ENCODE results near the gene COPZ1.

The COPZ1 gene

DNA sequence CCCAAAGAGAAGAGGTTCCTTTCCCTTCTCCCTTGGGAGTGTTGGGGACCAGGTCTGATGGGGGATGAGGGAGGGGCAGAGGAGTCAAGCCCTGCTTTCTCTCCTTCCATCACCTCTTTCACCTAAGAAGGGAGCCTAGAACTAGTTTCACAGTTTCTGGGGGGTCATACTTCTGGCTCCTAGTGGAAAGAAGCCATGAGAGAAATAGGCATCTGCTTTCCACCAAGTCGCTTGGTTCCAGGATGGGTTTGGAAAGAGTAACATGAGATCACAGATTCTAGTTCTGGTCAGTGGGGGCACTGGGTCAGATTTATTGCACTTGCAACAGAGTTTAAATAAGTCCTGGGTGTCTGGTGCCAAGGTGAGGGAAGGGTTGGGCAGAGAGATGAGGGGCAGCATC lies 70.1 kb downstream of the COPZ1 start:
- no peak overlapping the region for H2AFZ ChIP-seq (ENCODE audit: low read depth, low read length)
- TF ChIP-seq EZH2phosphoT487 (IDR thresholded peaks at IDR 0.05; ENCODE audit: low read depth), result no peak
- TF ChIP-seq, protein P1, sequence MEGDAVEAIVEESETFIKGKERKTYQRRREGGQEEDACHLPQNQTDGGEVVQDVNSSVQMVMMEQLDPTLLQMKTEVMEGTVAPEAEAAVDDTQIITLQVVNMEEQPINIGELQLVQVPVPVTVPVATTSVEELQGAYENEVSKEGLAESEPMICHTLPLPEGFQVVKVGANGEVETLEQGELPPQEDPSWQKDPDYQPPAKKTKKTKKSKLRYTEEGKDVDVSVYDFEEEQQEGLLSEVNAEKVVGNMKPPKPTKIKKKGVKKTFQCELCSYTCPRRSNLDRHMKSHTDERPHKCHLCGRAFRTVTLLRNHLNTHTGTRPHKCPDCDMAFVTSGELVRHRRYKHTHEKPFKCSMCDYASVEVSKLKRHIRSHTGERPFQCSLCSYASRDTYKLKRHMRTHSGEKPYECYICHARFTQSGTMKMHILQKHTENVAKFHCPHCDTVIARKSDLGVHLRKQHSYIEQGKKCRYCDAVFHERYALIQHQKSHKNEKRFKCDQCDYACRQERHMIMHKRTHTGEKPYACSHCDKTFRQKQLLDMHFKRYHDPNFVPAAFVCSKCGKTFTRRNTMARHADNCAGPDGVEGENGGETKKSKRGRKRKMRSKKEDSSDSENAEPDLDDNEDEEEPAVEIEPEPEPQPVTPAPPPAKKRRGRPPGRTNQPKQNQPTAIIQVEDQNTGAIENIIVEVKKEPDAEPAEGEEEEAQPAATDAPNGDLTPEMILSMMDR (IDR thresholded peaks at IDR 0.05; ENCODE audit: low read depth, low read length), result no peak
- no peaks in the 10 kb centered on the region for H3K9me3 ChIP-seq (ENCODE audit: insufficient read depth, low read length)
- H3K79me2 ChIP-seq (ENCODE audit: low read length), result no peaks in the 10 kb centered on the region
- no peaks in the 10 kb centered on the region for H4K20me1 ChIP-seq (ENCODE audit: insufficient read depth, low read length)
- no peak overlapping the region for H3K9ac ChIP-seq (ENCODE audit: low read length)
- peaks cover 18% of the 10 kb centered on the region for H3K4me1 ChIP-seq (ENCODE audit: low read length)
- 0 out of 2 replicates have a peak, but pooled peaks cover 2% of the 10 kb centered on the region for H3K27me3 ChIP-seq (ENCODE audit: low read depth, low read length)
- no peak overlapping the region for H3K27ac ChIP-seq (ENCODE audit: low read length)
- no peaks in the 10 kb centered on the region for H3K36me3 ChIP-seq (replicated peaks; ENCODE audit: low read depth, low read length)
- H3K4me3 ChIP-seq (ENCODE audit: low read length), result no peak overlapping the region
- no peak overlapping the region for H3K4me2 ChIP-seq (ENCODE audit: low read length)

DNA sequence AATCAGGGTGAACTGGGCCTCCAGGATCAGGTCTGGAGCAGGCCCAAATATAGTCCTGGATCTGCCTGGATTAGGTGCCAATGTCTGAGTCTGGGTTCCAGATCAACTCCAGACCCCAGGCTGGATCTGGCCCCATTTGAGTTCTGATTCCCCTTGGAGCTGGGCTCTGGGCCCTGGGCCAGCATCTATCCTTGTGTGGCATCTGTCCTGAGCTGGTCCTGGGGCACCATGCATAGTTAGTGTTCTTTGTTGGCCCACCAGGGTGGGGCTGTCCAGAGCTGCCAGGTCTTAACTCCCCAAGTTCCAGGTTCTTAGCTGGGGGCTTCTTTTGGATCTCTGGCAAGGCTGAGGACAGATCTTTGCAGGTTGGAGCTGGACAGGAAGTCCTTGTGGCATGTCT lies 70.6 kb downstream of the COPZ1 start:
- no peak overlapping the region for H3K27ac ChIP-seq (ENCODE audit: low read length)
- no peaks in the 10 kb centered on the region for H3K79me2 ChIP-seq (ENCODE audit: low read length)
- no peak overlapping the region for H3K4me3 ChIP-seq (ENCODE audit: low read length)
- H4K20me1 ChIP-seq (ENCODE audit: insufficient read depth, low read length), result no peaks in the 10 kb centered on the region
- H3K4me2 ChIP-seq (ENCODE audit: low read length), result no peak overlapping the region
- no peak overlapping the region for H3K9ac ChIP-seq (ENCODE audit: low read length)
- TF ChIP-seq, protein P1 (IDR thresholded peaks at IDR 0.05; ENCODE audit: low read depth, low read length), result no peak
- TF ChIP-seq EZH2phosphoT487 (IDR thresholded peaks at IDR 0.05; ENCODE audit: low read depth), result no peak
- H2AFZ ChIP-seq (ENCODE audit: low read depth, low read length), result no peak overlapping the region
- H3K9me3 ChIP-seq (ENCODE audit: insufficient read depth, low read length), result no peaks in the 10 kb centered on the region
- 0 out of 2 replicates have a peak, but pooled peaks cover 2% of the 10 kb centered on the region for H3K27me3 ChIP-seq (ENCODE audit: low read depth, low read length)
- H3K36me3 ChIP-seq (replicated peaks; ENCODE audit: low read depth, low read length), result no peaks in the 10 kb centered on the region
- peaks cover 12% of the 10 kb centered on the region; the same call in 1 of the 2 replicates for H3K4me1 ChIP-seq (ENCODE audit: low read length)

DNA sequence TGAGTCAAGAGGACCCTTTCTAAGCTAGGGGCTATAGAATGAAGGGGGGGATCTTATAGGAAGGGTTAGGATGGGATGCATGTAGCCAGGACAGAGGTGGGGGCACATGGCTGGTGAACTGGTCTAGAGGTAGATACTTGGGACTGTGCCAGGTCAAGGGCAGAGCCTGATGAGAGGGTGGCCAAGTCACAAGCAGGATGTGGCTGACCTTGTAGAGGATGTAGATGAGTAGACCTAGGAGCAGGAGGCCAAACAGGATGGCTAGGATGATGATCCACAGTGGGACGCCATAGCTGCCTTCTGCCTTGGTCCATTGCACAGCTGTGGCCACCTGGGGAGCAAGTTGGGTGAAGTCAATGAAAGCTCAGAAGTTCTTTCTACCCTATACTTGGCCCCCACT lies 72.2 kb downstream of the COPZ1 start:
- TF ChIP-seq, protein P1 (IDR thresholded peaks at IDR 0.05; ENCODE audit: low read depth, low read length), result no peak
- no peak for TF ChIP-seq EZH2phosphoT487 (IDR thresholded peaks at IDR 0.05; ENCODE audit: low read depth)
- no peaks in the 10 kb centered on the region for H3K9me3 ChIP-seq (ENCODE audit: insufficient read depth, low read length)

DNA sequence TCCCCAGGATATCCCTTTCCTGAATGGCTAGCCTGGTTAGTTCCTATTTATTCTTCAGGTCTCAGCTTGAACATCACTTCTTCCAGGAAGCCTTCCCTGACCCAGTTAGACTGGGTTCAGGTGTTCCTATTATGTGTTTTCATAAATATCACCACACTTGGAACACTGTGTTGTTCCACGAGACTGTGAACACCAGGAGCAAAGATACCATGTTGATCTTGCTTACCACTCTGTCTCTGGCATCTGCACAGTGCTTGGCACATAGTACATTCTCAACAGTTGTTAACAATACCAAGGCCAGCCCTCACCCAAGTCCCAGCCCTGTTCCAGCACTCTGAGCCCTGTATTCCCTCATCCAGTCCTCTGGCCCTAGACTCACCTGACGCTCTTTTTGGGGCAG lies 73.3 kb downstream of the COPZ1 start:
- Histone ChIP-seq H2AFZ (ENCODE audit: low read depth, low read length) (no peak overlapping the region), H3K4me2 (ENCODE audit: low read length) (no peak overlapping the region), H3K36me3 (replicated peaks; ENCODE audit: low read depth, low read length) (no peaks in the 10 kb centered on the region), H3K4me3 (ENCODE audit: low read length) (no peak overlapping the region), H3K27me3 (ENCODE audit: low read depth, low read length) (no peaks in the 10 kb centered on the region), H3K27ac (ENCODE audit: low read length) (no peak overlapping the region), H3K79me2 (ENCODE audit: low read length) (no peaks in the 10 kb centered on the region), H3K9ac (ENCODE audit: low read length) (no peak overlapping the region), H4K20me1 (ENCODE audit: insufficient read depth, low read length) (no peaks in the 10 kb centered on the region), H3K9me3 (ENCODE audit: insufficient read depth, low read length) (no peaks in the 10 kb centered on the region), H3K4me1 (ENCODE audit: low read length) (0 out of 2 replicates have a peak, but pooled peaks cover 7% of the 10 kb centered on the region)
- TF ChIP-seq EZH2phosphoT487 (IDR thresholded peaks at IDR 0.05; ENCODE audit: low read depth), result no peak
- TF ChIP-seq, protein P1 (IDR thresholded peaks at IDR 0.05; ENCODE audit: low read depth, low read length), result no peak

More for the DNA sequence above, 72.2 kb downstream of the COPZ1 start:
- Histone ChIP-seq H3K4me2 (ENCODE audit: low read length) (no peak overlapping the region), H3K27ac (ENCODE audit: low read length) (no peak overlapping the region), H4K20me1 (ENCODE audit: insufficient read depth, low read length) (no peaks in the 10 kb centered on the region), H3K36me3 (replicated peaks; ENCODE audit: low read depth, low read length) (no peaks in the 10 kb centered on the region), H3K27me3 (ENCODE audit: low read depth, low read length) (0 out of 2 replicates have a peak, but pooled peaks cover 2% of the 10 kb centered on the region), H2AFZ (ENCODE audit: low read depth, low read length) (no peak overlapping the region), H3K4me1 (ENCODE audit: low read length) (0 out of 2 replicates have a peak, but pooled peaks cover 7% of the 10 kb centered on the region), H3K4me3 (ENCODE audit: low read length) (no peak overlapping the region), H3K79me2 (ENCODE audit: low read length) (no peaks in the 10 kb centered on the region), H3K9ac (ENCODE audit: low read length) (no peak overlapping the region)

Measured in OCI-LY3 (cell line).